GM13977 (cell line): ENCODE data around the gene ARHGAP12.

Source experiments
- DNase-seq: peaks from one replicate; pipeline ENCODE4 v3.0.0; 2012; ENCODE audit warnings: low spot score
- CTCF ChIP-seq: IDR thresholded peaks from 2 replicates; pipeline ENCODE4 v1.5.1; 2012; ENCODE audit warnings: mild to moderate bottlenecking, control low read depth; ENCODE audit not compliant: insufficient read depth; ENCODE audit errors: extremely low read depth, missing control alignments
- in situ Hi-C: fragments of 300-500 bp; cut with MboI; formaldehyde crosslinking; loops from one replicate; pipeline ENCODE4 v1.12.0; 2022; ENCODE audit warnings: low sequenced_read_pairs, low pct_unique_long_range_greater_than_20kb, mixed read lengths, inconsistent platforms; ENCODE audit not compliant: unreplicated experiment

The ARHGAP12 gene

DNA sequence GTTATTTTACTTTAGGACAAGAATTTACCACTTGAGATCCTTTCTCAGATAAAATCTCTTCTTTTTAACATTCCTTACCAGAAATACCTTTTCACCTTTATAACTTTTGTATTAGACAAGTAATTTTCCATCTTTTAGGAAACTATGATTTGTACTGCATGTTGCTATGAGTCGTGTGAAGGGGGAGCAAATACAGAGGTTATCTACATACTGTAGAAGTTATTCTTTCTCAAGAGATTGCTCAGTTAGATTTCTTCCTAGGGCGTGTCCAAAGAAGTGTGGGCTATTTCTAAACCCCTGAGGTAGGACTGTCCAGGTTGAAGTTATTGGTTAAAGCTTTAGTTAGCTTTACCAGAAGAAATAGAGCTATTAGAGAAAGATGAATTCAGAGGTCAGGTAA, 30.2 kb upstream of the ARHGAP12 start:
- in situ Hi-C loops: no loop called here
- DNase-seq: no peak
- TF ChIP-seq CTCF: no peak

DNA sequence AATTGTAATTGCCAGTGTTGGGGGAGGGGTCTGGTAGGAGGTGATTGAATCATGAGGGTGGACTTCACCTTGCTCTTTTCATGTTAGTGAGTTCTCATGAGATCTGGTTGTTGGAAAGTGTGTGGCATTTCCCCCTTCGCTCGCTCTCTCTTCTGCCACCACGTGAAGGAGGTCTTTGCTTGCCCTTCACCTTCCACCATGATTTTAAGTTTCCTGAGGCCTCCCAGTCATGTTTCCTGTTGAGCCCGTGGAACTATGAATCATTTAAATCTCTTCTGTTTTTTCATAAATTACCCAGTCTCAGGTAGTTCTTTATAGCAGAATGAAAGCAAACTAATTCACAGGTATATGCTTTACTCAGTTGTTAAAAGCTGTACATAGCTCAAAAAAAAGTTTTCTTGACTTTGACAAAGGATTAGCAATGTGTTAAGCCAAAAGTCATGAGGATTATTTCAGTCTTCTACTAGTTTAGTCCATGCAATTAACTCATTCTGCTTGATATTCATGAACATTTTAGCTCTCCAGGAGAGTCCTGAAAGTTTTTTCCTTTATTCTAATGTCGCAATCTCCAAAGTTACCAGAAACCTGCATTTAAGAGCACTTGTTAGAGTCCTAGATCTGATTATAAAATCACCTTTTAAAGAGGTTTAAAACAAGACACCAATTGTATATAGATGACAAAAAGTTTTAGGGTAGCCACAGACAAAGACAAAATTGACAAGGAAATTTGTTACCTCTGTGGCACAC, 27.7 kb upstream of the ARHGAP12 start:
- in situ Hi-C loops: no loop called here
- no peak for TF ChIP-seq CTCF
- no peak for DNase-seq

GRCh38 chr10:31954410-31955191, 26.0 kb upstream of the ARHGAP12 start:
- TF ChIP-seq CTCF: no peak
- in situ Hi-C loops: no loop called here
- no peak for DNase-seq

- in situ Hi-C loops: no loop called here
- TF ChIP-seq CTCF: no peak
- no peak for DNase-seq
These were observed 24.8 kb upstream of the ARHGAP12 start for GRCh38 chr10:31953480-31953879.

- DNase-seq: no peak
- no peak for TF ChIP-seq CTCF
- in situ Hi-C loops: no loop called here
These were observed 24.4 kb upstream of the ARHGAP12 start for GRCh38 chr10:31953080-31953479.

- DNase-seq: no peak
- TF ChIP-seq CTCF: no peak
- in situ Hi-C loops: no loop called here
These were observed 23.4 kb upstream of the ARHGAP12 start for GRCh38 chr10:31952066-31952465.
